Measurements from ENCODE around the gene PLEKHA7. TPM values are rescaled to one million over a fixed set of nuclear protein-coding genes. Genes with fewer than 3 reads are reported as not detected.

The PLEKHA7 gene
- total and polyA plus RNA-seq, 2 of the 13 experiments (the other 11 are each of a cell fraction or from before 2014, with no cell fraction given): 17.5 to 18.7 TPM

- H2AFZ ChIP-seq (ENCODE audit: low read length): no peak overlapping the region
- in situ Hi-C loops (cut with HindIII; ENCODE audit: extremely low pct_ligation_motif_present, low pct_unique_long_range_greater_than_20kb) (no loop called here), intact Hi-C loops (cut with micrococcal nuclease; ENCODE audit: unreplicated experiment) (no loop called here)
- no peak overlapping the region for H3K27ac ChIP-seq (ENCODE audit: extremely low read length, insufficient read depth, low read length)
- no peak for FAIRE-seq
- H3K9ac ChIP-seq (ENCODE audit: insufficient read depth, low read depth, low read length): no peak overlapping the region
- H3K4me2 ChIP-seq (ENCODE audit: low read depth, low read length): no peak overlapping the region
- H3K36me3 ChIP-seq (replicated peaks in 1 of 2; ENCODE audit: control insufficient read depth in 1 of 2, insufficient read depth in 2 of 2, low read length in 2 of 2): peaks cover 5 to 6% of the 10 kb centered on the region in 2 experiments; a peak in 3 of 5 replicates
- CTCF ChIA-PET (ENCODE audit: low intra/inter-chr PET ratio, low total read pairs): no interaction called here
- no peak for ATAC-seq
- H3K79me2 ChIP-seq (ENCODE audit: insufficient read depth, low read length): no peaks in the 10 kb centered on the region
- H3K4me1 ChIP-seq (ENCODE audit: insufficient read depth, low read length): peaks cover 38% of the 10 kb centered on the region
- no TSS peak for BruUV-seq (replicated peaks)
- H3K4me3 ChIP-seq (replicated peaks in 1 of 3; ENCODE audit: insufficient read depth in 1 of 3, low read depth in 2 of 3, low read length in 3 of 3): no peak overlapping the region
- 100% methylated on average over 5 of the region's 8 CpGs for WGBS (ENCODE audit: low lambda C conversion rate)
- no peaks in the 10 kb centered on the region for H4K20me1 ChIP-seq (ENCODE audit: insufficient read depth, low read length)
- H3K9me3 ChIP-seq (ENCODE audit: low read length): no peaks in the 10 kb centered on the region
- no peaks in the 10 kb centered on the region for H3K27me3 ChIP-seq (ENCODE audit: control insufficient read depth in 1 of 2, insufficient read depth in 2 of 2, low read length in 2 of 2)
- POLR2A ChIA-PET: no interaction called here
- no peak for DNase-seq (ENCODE audit: low spot score)
- TF ChIP-seq HDAC1 (CRISPR knock-in tag; IDR thresholded peaks at IDR 0.05): no peak
- no peak for TF ChIP-seq PITX1 (CRISPR knock-in tag; IDR thresholded peaks at IDR 0.05)
- TF ChIP-seq ZNF121 (CRISPR knock-in tag; IDR thresholded peaks at IDR 0.05): no peak
- TF ChIP-seq ZBTB43 (CRISPR knock-in tag; conservative IDR thresholded peaks at IDR 0.05): no peak
- no peak for TF ChIP-seq ZNF329 (CRISPR knock-in tag; IDR thresholded peaks at IDR 0.05; ENCODE audit: low read depth)
- TF ChIP-seq ZNF775 (CRISPR knock-in tag; IDR thresholded peaks at IDR 0.05; ENCODE audit: borderline replicate concordance): no peak
- no peak for TF ChIP-seq ZNF704 (CRISPR knock-in tag; IDR thresholded peaks at IDR 0.05; ENCODE audit: borderline replicate concordance)
- no peak for TF ChIP-seq MTF2 (CRISPR knock-in tag; IDR thresholded peaks at IDR 0.05; ENCODE audit: borderline replicate concordance)
- TF ChIP-seq THAP7 (CRISPR knock-in tag; IDR thresholded peaks at IDR 0.05): no peak
- TF ChIP-seq ATF1 (CRISPR knock-in tag; IDR thresholded peaks at IDR 0.05): no peak
- TF ChIP-seq ZNF577 (CRISPR knock-in tag; IDR thresholded peaks at IDR 0.05; ENCODE audit: borderline replicate concordance, low read depth): no peak
- TF ChIP-seq FOSL2 (CRISPR knock-in tag; IDR thresholded peaks at IDR 0.05): no peak
Measured at GRCh38 chr11:16779436-16779835, 234.8 kb downstream of the PLEKHA7 start.
